ENCODE measurements around the gene SLC38A5.
A peak's percentile ranks its signal among the peaks of the same experiment; 100 is the strongest.

SLC38A5 gene

GRCh38 chrX:48482526-48482925 is 12.5 kb upstream of the SLC38A5 start:
- DNase-seq (ENCODE audit: low read depth) = no peak
- TF ChIP-seq, protein P1, sequence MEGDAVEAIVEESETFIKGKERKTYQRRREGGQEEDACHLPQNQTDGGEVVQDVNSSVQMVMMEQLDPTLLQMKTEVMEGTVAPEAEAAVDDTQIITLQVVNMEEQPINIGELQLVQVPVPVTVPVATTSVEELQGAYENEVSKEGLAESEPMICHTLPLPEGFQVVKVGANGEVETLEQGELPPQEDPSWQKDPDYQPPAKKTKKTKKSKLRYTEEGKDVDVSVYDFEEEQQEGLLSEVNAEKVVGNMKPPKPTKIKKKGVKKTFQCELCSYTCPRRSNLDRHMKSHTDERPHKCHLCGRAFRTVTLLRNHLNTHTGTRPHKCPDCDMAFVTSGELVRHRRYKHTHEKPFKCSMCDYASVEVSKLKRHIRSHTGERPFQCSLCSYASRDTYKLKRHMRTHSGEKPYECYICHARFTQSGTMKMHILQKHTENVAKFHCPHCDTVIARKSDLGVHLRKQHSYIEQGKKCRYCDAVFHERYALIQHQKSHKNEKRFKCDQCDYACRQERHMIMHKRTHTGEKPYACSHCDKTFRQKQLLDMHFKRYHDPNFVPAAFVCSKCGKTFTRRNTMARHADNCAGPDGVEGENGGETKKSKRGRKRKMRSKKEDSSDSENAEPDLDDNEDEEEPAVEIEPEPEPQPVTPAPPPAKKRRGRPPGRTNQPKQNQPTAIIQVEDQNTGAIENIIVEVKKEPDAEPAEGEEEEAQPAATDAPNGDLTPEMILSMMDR (IDR thresholded peaks at IDR 0.05; ENCODE audit: insufficient read depth, low read depth, low read length, missing control alignments) = no peak

GRCh38 chrX:48480583-48480982 is 10.5 kb upstream of the SLC38A5 start:
- TF ChIP-seq, protein P1 (IDR thresholded peaks at IDR 0.05; ENCODE audit: insufficient read depth, low read depth, low read length, missing control alignments) = no peak
- DNase-seq (ENCODE audit: low read depth) = no peak
- H3K4me3 ChIP-seq (ENCODE audit: low read depth, low read length) = no peak overlapping the region

More at GRCh38 chrX:48482526-48482925, 12.5 kb upstream of the SLC38A5 start:
- H3K4me3 ChIP-seq (ENCODE audit: low read depth, low read length) = no peak overlapping the region

DNA sequence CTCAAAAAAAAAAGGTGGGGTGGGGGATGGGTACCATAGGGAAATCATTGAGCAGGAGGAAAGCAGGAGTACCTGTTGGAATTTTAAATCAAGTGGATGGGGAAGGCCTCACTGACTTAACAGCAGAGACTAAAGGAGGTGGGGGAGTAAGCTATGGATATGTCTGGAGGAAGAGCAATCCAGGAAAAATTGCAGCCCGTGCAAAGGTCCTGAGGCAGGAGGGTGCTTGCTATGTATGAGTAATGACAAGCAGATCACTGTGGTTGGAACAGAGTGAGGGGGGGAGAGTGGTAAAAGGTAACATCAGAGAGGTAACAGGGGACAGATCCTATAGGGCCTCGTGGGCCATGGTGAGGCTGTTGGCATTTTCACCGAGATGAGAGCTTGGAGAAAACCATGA is 10.1 kb upstream of the SLC38A5 start:
- no peak overlapping the region for H3K4me3 ChIP-seq (ENCODE audit: low read depth, low read length)
- DNase-seq (ENCODE audit: low read depth) = no peak
- TF ChIP-seq, protein P1 (IDR thresholded peaks at IDR 0.05; ENCODE audit: insufficient read depth, low read depth, low read length, missing control alignments) = no peak

DNA sequence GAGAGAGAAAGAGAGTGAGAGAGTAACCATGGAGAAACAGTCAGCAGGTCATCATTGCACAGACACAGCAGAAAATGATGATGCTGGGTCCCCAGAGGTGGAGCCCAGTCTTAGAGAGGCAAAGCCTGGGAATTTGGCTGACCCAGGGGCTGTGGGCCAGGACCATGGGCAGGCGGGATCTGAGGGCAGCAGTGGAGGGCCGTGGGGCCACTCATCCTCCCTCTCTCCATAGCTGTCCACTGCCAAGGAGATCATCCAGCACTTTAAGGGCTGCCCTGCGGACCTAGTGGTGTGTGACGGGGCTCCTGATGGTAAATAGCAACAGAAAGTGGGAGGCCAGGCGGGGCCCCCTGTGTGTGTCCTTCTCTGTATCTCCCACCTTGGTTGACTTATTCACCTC is 8.7 kb upstream of the SLC38A5 start:
- no peak overlapping the region for H3K4me3 ChIP-seq (ENCODE audit: low read depth, low read length)
- no peak for DNase-seq (ENCODE audit: low read depth)
- TF ChIP-seq, protein P1 (IDR thresholded peaks at IDR 0.05; ENCODE audit: insufficient read depth, low read depth, low read length, missing control alignments) = no peak

DNA sequence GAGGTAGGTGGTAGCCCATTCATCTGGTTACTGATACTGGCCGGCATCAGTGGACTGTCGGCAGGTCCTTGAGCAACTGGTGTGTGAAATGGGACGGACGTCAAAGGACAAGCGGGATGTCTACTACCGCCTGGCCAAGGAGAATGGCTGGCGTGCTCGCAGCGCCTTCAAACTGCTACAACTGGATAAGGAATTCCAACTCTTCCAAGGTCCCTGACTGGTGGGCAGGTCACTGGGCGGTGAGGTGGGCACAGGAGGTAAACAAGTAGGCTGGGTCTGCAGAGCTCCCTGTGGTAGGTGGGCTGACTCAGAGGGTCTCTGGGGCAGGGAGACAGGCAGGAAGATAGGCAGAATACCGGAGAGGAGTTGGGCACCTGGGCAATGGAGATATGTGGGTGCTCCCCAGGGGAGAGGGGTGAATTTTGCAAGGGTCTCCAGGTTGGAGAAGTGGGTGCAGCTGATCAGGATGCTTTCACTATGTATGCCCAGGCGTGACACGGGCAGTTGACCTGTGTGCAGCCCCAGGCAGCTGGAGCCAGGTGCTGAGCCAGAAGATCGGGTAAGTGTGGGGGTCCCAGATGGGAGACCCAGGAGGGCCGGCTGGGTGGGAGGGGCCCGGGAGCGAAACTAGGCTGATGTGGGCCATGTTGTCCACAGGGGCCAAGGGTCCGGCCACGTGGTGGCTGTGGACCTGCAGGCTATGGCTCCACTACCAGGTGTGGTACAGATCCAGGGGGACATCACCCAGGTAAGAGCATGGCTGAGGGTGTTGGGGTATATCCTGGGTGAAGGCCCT is 8.1 kb upstream of the SLC38A5 start:
- TF ChIP-seq, protein P1 (IDR thresholded peaks at IDR 0.05; ENCODE audit: insufficient read depth, low read depth, low read length, missing control alignments) = no peak
- no peak overlapping the region for H3K4me3 ChIP-seq (ENCODE audit: low read depth, low read length)
- no peak for DNase-seq (ENCODE audit: low read depth)

GRCh38 chrX:48476919-48477318 is 6.9 kb upstream of the SLC38A5 start:
- DNase-seq (ENCODE audit: low read depth) = no peak
- TF ChIP-seq, protein P1 (IDR thresholded peaks at IDR 0.05; ENCODE audit: insufficient read depth, low read depth, low read length, missing control alignments) = no peak
- peak overlapping the region; percentile 93 for H3K4me3 ChIP-seq (ENCODE audit: low read depth, low read length)

Data from GM12865 (cell line).